RWPE1 (cell line): ENCODE measurements around the gene FOLR3.
"Not testable (repeated sequence)": the region's sequence is repeated elsewhere in the genome, so short reads cannot be mapped to it uniquely, and the experiment has no call there.

Experiments
- CTCF ChIA-PET: fragments of 350-600 bp; sonication (Branson Sonifier 250); formaldehyde crosslinking; extraction: SDS; loops from one replicate; lab custom pipeline; 2021; lab: Yijun Ruan, JAX
- POLR2A ChIA-PET: fragments of 400-600 bp; formaldehyde crosslinking; extraction: SDS; loops from one replicate; lab custom pipeline; 2020; ENCODE audit warnings: antibody characterized with exemption; ENCODE audit not compliant: low non-redundant PET; lab: Yijun Ruan, JAX
- DNase-seq: peaks from one replicate; pipeline ENCODE4 v3.0.0; 2012; ENCODE audit warnings: low spot score
- H3K27ac ChIP-seq: fragments of 450-650 bp; 2 replicates; pipeline ENCODE4 v1.5.1; 2017
- CTCF ChIP-seq: fragments of 450-650 bp; conservative IDR thresholded peaks from 2 replicates; pipeline ENCODE4 v1.5.1; 2017; ENCODE audit warnings: low read depth, mild to moderate bottlenecking

The FOLR3 gene

GRCh38 chr11:72154816-72155215, 19.3 kb downstream of the FOLR3 start:
- POLR2A ChIA-PET: no interaction called here
- no peak for DNase-seq
- CTCF ChIA-PET: interaction anchor here (0.6 kb wide), 1 partner anchor 45 kb away, joined by 5 read pairs; no protein-coding TSS in a partner anchor
- H3K27ac ChIP-seq: no peak overlapping the region
- TF ChIP-seq CTCF: no peak

GRCh38 chr11:72155751-72156150, 20.2 kb downstream of the FOLR3 start:
- POLR2A ChIA-PET: no interaction called here
- DNase-seq: no peak
- CTCF ChIA-PET: interaction anchor here (0.6 kb wide), 2 partner anchors 12 to 28 kb away, joined by 3 read pairs; no protein-coding TSS in a partner anchor

GRCh38 chr11:72157131-72157530, 21.6 kb downstream of the FOLR3 start:
- ChIA-PET POLR2A (no interaction called here), CTCF (no interaction called here)
- no peak for DNase-seq
- TF ChIP-seq CTCF: no peak
- H3K27ac ChIP-seq: no peak overlapping the region

More at GRCh38 chr11:72155751-72156150, 20.2 kb downstream of the FOLR3 start:
- no peak overlapping the region for H3K27ac ChIP-seq
- TF ChIP-seq CTCF: no peak

GRCh38 chr11:72160319-72160718, 24.8 kb downstream of the FOLR3 start:
- POLR2A ChIA-PET: no interaction called here

GRCh38 chr11:72162891-72163492, 27.5 kb downstream of the FOLR3 start:
- ChIA-PET POLR2A (no interaction called here), CTCF (no interaction called here)
- TF ChIP-seq CTCF: no peak

More at GRCh38 chr11:72160319-72160718, 24.8 kb downstream of the FOLR3 start:
- CTCF ChIA-PET: no interaction called here
- no peak for TF ChIP-seq CTCF
- DNase-seq: no peak
- H3K27ac ChIP-seq: no peak overlapping the region

GRCh38 chr11:72164187-72164586, 28.7 kb downstream of the FOLR3 start:
- DNase-seq, H3K27ac ChIP-seq, CTCF ChIA-PET, POLR2A ChIA-PET: not testable (repeated sequence)

More at GRCh38 chr11:72162891-72163492, 27.5 kb downstream of the FOLR3 start:
- DNase-seq: no peak
- no peak overlapping the region for H3K27ac ChIP-seq

- POLR2A ChIA-PET, DNase-seq, CTCF ChIA-PET: not testable (repeated sequence)
- H3K27ac ChIP-seq: peak overlapping the region; percentile 18; the same call in 1 of the 2 replicates
Observed at GRCh38 chr11:72169046-72169555, 33.6 kb downstream of the FOLR3 start.

GRCh38 chr11:72169754-72170153, 34.2 kb downstream of the FOLR3 start:
- CTCF ChIA-PET, POLR2A ChIA-PET, DNase-seq: not testable (repeated sequence)
- peak overlapping the region; percentile 18; the same call in 1 of the 2 replicates for H3K27ac ChIP-seq

- 0 out of 2 replicates have a peak overlapping the region, but pooled peaks have one; percentile 83 for H3K27ac ChIP-seq
- POLR2A ChIA-PET, DNase-seq, CTCF ChIA-PET: not testable (repeated sequence)
Observed at GRCh38 chr11:72172043-72172442, 36.5 kb downstream of the FOLR3 start.
